Brain pericyte (primary cell): ENCODE measurements around the gene FEM1B.

Source experiments
- DNase-seq: peaks from one replicate; pipeline ENCODE4 v3.0.0-alpha.2; 2012; ENCODE audit warnings: low read depth, low spot score

The FEM1B gene

DNA sequence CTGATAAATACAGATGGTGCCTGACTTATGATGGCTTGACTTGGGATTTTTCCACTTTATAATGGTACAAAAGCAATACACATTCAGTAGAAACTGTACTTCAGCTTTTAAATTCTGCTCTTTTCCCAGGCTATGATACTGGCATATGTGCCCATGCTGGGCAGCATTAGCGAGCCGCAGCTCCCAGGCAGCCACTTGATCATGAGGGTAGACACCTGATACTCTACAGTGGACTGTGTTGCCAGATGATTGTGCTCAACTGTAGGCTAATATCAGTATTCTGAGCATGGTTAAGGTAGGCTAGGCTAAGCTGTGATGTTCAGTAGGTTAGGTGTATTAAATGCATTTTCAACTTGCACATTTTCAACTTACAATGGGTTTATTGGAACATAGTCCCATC, 17.7 kb upstream of the FEM1B start:
- no peak for DNase-seq

DNA sequence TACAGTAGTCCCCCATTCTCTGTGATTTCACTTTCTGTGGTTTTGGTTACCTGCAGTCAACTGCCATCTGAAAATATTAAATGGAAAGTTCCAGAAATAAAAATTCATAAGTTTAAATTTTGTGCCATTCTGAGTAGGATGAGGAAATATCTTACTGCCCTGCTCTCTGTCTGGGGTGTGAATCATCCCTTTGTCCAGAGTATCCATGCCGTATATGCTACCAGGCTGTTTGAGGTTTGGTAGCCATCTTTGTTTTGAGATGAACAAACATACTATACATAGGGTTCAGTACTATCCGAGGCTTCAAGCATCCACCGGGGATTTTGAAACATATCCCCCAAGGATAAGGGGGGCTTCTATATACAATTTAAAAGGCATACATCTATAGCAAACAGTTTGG, 16.3 kb upstream of the FEM1B start:
- DNase-seq: no peak

DNA sequence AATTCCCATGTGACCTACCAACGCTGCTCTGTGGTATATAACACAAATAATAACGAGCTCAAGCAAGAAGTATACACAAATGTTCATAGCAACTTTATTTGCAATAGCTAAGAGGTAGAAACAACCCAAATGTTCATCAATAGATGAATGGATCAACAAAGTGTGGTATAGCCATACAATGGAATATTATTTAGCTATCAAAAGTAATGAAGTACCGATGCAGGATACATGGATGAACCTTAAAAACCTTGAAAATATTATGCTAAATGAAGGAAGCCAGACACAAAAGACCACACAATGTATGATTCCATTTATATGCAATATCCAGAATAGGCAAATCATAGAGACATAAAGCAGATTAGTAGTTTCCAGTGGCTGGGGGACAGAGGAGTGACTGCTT, 15.6 kb upstream of the FEM1B start:
- no peak for DNase-seq

DNA sequence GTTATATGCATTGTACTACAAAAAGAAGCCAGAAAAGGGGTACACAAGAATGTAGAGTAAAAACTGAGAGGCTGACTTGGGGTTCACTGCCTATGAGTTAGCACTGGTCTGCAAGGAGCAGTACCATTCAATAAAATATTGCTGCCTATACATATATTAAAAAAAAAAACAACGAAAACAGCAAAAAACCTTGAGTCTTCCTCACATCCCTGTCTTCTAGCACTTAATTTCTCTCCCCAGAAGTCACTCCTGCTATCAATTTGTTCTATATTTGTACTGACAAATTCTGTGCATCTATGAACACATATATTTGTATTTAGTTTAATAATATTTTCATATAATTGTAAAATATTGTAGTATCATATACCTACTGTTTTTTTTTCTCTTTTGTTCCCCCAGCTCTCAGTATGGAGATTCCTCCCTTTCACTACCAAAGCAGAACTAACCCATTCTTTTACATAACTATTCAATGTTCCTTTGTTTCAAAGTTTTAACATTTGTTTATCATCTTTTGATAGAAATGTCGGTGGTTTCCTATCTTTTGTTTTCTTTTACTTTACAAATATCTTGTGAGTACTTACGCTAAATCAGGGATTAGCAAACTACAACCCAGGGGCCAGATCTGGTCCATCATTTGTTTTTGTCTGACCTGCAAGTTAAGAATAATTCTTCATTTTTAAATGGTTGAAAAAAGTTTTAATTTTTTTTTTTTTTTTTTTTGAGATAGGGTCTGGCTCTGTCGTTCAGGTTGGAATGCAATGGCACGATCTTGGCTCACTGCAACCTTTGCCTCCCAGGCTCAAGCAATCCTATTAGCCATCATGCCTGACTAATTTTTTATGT, 14.8 kb upstream of the FEM1B start:
- no peak for DNase-seq

DNA sequence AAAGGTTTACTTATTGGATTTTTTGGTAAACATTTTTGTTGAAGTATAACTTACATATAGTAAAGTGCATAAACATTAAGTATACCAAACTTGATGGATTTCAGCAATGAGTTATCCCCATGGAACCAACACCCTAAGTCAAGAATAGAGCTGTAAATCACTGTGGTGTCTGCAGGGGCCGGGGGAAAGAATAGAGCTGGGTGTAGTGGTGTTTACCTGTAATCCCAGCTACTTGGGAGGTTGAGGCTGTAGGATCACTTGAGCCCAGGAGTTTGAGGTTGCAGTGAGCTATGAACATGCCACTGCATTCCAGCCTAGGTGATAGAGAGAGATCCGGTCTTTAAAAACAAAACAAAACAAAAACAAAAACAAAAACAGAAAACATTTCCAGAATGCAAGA, 13.3 kb upstream of the FEM1B start:
- no peak for DNase-seq

DNA sequence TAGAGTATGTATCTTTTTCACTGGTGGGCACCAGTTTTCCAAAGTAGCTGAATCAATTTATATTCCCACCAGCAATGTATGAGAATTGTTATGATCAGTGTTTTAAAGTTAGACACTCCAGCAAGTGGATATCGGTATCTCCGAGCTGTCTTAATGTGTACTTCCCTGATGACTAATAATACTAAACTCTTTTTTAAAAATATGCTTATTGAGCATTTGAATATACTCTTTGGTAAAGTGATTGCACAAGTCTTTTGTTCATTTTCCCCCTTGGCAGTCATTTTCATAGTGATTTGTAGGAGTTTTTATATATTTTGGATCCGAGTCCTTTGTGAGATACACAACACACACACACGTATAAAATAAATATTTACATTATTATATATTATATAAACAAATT, 12.5 kb upstream of the FEM1B start:
- no peak for DNase-seq

DNA sequence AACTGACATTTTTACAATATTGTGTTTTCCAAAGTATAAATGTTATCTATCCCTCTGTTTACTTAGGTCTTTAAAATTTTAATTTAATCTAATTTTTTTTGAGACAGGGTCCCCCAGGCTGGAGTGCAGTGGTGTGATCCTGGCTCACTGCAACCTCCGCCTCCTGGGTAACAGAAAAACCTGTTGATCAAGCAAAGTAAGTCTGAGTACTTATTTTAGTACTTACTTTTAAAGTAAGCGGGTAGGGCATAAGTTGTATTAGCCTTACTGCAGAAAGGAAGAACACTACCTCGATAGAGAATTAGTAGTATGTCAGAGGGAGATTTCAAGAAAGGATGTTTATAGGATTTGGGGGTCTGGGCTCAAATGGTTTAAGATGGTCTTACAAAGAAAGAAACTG, 11.9 kb upstream of the FEM1B start:
- DNase-seq: no peak

DNA sequence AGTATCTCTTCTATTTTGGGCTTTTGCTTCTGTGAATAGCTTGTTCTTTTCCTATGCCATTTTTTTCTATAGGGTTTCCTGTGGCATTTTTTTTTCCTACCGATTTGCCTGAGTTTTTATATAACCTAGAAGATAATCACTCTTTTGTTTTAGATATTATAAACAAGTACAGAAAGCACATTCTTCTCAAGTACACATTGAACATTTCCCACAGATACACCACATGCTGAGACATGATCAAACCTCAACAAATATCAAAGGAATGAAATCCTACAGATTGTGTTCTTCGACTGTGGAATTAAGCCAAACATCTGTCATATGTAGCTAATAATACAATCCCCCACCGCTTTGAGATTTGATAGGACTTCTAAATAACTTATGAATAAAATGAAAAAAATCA, 9.1 kb upstream of the FEM1B start:
- no peak for DNase-seq

DNA sequence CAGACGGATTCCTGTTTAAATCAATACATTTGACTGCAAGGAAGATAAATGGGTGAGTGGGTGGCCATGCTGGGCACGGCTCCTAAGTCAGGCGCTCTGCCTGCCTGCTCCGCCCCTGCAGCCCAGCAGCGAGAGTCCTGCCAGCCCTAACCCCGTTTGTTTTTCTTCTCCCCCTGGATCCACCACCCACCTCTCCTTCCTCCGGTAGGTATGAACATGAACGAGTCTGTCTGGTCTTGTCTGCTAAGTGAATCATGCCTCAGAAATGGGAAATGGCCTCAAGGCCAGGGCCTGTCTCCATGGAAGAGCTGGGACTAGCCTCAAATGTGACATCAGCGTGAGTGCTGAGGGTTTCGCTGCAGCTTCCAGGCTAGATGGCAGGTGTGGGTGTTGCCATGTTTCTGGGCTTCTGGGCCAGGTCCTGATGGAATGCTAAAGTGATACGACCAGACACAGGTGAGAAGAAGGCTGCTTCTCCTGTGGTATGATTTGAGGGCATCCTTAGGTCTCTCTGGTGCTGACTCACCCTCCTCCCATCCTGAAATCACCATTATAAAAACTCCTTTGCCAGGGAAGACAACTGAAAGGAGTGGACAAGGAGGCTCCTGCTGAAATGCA, 5.6 kb upstream of the FEM1B start:
- no peak for DNase-seq

DNA sequence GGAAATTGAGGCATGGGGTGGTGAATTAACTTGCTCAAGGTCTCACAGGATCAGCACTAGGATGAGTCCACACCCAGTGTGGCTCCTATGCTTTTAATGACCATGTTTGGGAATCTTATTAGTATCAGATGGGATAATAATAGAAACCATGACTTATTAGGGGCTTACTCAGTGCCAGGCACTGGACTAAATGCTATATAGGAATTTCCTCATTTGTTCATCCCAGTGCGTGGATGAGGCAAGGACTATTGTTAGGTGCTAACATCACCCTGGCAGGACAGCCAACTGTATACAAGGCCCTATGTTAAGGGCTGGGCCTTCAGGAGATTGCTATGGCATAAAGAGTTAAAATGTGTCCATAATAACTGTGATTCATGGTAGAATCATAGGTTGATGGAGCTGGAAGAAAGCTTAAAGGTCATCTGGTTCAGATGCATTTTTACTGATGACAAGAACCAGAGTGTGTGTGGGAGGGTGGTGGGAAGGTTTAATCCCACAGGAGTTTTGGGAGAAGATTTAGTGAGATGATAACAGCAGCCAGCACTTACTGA, 4.7 kb upstream of the FEM1B start:
- no peak for DNase-seq

DNA sequence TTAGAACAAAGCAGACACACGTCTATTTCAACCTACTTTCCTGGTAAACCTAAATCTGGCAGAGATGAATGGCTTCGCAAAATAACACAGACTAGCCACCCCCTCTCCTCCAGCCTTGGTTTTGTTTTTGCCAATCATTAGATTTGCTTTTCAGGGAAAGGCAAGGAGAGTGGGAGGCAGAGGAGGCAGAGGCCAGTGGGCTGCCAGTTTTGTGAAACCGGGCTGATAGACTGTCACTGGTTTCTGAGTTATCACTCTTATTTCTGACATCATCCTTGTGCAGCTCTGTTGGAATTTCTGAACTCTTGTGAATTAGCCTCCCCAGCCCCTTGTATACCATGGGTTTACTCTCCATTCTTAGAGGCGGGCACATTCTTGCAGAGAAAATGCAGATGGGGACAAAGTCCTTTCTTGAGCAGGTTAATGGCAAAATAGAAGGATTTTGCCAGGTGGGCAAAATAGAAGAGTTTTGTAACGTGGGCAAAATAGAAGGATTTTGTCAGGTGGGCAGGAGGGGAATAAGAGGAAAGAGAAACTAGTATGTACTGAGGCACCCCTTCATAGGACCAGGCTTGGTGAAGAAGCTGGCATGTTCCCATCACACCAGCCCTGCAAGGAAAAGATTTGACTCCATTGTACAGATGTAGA, 3.2 kb upstream of the FEM1B start:
- no peak for DNase-seq

DNA sequence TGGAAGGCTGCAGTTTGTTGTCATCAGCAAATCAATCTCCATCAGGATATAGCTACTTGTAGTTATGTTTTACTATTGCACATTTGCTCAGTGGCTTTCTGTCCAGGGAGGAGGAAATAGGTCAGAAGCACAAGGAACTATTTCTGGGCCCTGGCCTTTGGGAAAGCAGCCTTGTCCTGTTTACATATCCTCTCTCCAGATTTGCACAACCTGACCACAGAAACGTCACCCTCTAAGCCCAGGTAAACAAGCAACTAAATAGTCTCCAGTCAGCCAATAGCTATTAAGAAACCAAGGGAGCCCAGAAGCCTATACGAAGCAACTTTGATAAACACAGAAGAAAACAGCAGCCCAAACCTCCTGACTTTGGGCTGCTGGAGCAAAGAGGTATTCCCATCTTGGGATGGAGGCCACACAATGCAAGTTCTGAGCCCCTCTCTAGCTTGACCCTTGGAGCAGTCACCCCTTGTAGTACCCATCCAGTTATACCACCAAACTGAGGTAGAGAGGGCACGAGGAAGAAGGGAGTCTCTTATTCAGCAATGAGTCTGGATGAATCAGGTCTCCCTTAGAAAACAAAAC, 2.3 kb upstream of the FEM1B start:
- DNase-seq: no peak

DNA sequence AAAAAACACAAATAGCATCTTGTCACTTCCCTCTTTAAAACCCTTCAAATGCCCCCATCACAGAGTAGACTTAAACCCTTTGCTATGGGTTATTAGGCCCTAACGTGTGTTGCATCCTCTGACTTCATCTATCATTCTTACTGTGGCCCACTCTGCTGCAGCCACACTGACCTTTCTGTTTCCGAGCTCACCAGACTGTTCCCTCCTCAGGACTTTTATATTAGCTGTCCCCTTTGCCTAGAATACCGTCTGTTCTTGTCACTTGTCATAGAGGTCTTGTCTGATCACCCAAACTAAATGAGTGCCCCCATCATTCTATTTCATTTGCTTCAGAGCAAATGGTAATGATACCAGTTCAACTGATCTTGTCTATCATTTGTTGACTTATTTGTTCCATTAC, 877 bp upstream of the FEM1B start:
- DNase-seq: no peak

DNA sequence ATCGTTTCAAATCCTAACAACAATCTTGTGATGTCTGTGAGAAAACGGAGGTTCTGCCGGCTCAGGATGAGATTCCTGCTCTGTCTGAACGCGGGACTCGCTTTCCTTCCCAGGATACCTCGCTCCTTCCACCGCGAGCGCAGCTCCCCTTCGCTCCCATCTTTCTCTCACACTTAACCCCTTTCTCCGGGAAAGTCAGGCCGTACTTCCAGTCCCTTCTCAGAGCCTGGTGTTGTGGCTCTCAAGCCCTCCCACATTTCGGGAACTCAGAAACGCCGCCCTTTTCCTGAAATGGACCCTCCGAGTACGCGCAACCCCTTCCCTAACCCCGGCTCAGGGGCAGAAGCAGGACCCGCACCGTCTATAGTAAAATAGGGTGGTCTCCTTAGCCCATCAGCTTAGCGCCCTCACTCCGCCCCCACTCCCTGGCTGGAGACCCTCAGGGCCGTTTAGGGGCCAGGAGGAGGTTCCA, 378 bp upstream of the FEM1B start:
- DNase-seq: no peak

DNA sequence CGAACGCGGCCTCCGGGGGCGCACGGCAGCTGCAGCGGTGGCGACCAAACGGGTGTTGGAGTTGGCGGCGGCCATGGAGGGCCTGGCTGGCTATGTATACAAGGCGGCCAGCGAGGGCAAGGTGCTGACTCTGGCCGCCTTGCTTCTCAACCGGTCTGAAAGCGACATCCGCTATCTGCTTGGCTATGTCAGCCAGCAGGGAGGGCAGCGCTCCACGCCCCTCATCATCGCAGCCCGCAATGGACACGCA, 725 bp downstream of the FEM1B start:
- DNase-seq: no peak

DNA sequence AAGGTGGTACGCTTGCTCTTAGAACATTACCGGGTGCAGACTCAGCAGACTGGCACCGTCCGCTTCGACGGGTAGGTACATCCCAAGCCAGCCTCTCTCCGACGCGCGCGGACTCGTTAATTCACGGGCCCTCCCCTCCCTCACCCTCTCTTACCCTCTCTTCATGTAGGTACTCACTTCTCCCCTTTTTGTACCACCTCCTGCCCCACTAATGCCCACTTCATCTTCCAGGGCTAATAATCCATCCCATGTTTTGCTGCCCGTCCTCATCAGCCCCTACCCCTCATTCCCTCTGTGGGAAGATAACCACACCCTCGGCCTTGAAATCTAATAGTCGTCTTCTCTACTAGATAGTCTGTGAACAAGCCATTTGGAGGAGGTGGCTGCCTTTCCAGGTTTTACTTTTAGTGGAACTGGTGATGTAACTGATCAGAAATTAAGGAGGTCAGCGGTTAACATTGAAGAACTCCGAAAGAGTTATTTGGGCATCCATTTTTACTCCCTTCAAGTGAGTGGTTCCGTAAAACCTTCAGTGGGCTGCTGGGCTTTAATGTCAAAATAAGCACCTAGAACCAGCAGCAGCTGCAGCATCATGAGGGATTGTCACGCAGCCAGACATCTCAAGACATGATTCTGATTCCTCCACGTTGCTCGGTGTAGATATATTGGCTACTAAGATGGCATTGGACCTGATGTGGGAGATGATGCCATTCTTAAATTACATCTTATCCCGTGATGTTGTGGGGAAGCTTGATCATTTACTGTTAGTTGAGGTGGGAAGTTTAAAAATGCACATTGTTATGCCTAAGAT, 1.3 kb downstream of the FEM1B start:
- DNase-seq: no peak

DNA sequence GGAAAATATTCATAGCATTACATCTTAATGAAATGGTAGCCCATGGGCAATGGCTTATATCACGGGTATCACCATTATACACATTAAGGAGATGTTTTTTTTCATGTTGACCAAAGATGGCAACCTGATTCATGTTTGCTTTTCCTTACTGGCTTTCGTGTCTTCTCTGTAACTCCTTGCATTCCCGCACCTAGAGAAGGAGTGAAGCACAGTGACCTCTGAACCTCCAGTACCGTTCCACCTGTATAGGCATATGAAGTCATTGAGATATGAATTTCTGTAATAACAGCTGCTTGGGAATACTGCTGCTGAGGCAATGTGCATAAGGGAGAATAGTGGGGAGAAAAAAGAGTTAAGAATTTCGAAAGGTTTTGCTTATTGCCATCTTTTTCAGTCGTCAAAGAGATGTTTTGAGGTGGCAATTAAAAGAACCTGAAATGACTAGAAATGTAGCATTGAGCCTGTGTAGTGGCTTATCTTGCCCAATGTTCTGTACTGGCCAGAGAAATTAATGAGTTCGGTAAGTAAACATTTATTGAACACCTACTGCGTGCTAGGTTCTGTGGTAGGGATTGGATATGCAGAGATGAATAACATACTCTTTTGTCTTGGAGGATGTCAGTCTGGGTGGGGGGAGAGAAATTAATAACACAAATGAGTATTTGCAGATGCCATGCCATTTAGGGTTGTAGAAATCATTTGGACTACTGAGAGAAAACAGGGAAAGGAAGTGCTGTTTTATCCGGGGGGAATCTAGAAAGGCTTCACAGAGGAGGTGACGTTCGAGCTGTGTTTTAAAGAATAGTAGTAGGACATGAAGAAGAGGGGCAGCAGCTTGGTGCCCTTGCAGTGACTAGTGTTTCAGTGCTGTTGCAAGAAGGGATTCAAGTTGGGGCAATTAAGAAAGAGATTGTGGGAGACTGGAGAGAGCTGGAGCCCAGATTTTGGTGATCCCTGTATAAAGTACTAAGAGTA, 2.5 kb downstream of the FEM1B start:
- DNase-seq: no peak

DNA sequence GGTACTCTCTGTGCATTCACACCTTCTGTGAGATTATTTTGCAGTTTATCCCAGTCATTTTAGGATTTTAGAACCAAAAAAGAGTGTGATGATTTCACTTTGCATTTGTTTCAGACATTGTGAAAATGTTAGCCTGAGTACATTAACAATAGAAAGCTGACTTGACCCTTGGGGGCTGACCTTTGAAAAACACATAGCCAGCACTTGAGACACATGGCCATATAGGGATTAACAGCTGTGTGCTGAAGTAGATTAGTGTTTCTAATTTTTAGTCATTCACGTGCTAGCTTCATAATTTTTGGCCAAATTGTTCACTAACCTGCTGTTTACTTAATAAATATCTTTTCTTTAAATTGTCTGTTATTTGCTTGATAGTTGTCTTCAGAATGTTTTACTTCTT, 3.5 kb downstream of the FEM1B start:
- DNase-seq: no peak

DNA sequence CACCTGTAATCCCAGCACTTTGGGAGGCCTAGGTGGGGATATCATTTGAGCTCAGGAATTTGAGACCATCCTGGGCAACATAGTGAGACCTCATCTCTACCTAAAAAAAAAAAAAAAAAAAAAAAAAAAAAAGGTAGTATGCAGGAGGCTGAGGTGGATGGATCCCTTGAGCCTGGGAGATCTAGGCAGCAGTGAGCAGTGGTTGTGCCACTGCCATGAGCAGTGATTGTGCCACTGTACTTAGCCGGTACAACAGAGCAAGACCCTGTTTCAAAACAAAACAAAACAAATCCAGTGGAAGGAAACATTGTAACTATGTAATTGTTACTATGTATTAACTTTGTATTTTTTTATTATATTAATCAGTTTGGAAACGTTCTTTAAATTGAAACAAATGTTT, 5.9 kb downstream of the FEM1B start:
- no peak for DNase-seq

DNA sequence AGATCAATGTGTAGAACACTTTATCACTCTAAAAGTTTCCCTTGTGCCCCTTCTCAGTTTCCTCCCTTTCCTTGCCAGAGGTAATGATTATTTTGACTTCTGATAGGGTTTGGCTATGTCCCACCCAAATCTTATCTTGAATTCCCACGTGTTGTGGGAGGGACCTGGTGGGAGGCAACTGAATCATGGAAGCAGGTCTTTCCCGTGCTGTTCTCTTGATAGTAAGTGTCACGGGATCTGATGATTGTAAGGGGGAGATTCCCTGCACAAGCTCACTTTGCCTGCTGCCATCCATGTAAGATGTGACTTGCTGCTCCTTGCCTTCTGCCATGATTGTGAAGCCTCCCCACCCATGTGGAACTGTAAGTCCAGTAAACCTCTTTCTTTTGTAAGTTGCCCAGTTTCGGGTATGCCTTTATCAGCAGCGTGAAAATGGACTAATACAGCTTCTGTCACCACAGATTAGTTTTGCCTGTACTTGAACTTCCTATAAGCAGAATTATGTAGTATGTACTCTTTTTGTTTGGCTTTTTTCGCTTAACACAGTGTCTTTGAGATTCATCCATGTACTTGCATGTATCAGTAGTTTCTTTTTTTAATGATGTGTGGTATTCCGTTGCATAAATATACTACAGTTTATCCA, 7.2 kb downstream of the FEM1B start:
- no peak for DNase-seq
